ENCODE results near the gene ANO2.

GRCh38 chr12:5777451-5777850 lies 167.6 kb downstream of the ANO2 start:
- TF ChIP-seq POLR2A (IDR thresholded peaks at IDR 0.05; ENCODE audit: low read length): no peak
- TF ChIP-seq GATA1 (IDR thresholded peaks at IDR 0.05; ENCODE audit: low read depth, low read length): no peak
